GM21447 (cell line): Measurements from ENCODE around the gene MCOLN2.
"Not testable (repeated sequence)": the region's sequence is repeated elsewhere in the genome, so short reads cannot be mapped to it uniquely, and the experiment has no call there.

Experiments
- ATAC-seq: cut with Tn5 transposase; IDR thresholded peaks from one replicate; pipeline ENCODE4 v1.9.1; 2021; ENCODE audit not compliant: unreplicated experiment

The MCOLN2 gene

DNA sequence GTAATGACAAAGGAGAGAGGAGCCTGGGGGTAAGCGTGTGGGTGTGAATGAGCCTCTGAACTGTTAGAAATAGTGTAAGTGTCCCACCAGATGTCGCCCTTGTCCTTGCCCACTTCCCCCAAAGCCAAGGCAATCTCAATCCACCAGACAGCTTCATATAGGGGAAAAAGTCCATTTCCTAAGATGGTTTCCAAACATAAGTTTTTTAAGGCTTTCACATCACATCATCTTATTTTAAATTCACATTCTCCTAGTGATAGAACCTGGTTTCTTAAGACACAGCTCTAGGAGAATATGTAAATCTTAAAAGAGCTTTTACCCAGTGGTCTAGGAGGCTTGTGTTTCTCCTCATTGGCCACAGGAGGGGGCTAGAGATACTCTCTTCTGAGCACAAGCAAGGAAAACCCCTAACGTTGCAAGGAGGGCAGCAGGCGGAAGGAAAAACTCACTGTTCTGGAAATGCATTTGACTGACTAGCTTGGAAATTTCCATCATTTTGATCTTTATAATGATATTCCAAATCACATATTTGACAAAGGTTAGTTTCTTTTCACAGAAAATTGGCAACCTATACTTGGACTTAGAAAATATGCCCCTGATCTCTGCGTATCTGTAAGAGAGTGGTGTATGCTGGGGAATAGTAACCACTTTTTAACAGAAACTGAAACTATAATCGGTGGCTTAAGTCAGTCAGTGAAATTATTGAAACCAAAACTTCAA is 52.0 kb downstream of the MCOLN2 start:
- peak; percentile 87 for ATAC-seq

DNA sequence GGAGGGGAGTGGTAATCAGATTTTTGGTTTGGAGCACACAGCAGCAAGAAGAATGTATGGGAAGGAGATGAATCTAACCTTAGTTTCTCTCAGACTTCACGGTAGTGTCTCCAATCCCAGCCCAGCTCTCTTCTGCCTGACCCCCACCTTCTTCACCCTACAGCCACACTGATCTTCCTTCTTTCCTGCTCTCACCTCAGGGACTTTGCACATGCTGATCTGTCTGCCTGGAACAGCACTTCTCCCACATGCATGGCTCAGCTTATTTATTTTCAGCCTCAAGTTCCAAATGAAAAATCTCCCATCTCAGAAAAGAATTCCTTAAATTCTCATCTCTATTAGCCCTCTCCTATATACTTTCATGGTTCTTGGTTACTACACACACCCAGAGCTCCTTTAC is 55.1 kb downstream of the MCOLN2 start:
- ATAC-seq: no peak

DNA sequence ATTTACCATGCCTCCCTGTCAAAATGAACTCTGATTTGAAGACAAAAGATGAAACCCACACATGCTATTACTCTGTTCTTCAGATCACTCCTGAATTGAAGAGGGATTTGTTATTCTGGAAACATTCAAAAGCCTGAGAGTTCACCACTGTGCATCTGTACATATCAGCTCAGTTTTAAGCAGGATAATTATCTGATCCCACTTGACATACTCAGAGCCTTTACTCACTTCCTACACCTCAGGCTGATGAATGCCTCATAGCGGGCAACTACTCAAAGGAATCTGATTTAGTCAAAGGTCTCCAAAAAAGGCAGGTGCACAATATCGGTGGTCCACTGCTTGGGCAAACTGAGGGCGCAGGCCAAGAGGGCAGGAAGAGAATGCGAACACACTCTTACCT is 56.4 kb downstream of the MCOLN2 start:
- ATAC-seq: no peak

DNA sequence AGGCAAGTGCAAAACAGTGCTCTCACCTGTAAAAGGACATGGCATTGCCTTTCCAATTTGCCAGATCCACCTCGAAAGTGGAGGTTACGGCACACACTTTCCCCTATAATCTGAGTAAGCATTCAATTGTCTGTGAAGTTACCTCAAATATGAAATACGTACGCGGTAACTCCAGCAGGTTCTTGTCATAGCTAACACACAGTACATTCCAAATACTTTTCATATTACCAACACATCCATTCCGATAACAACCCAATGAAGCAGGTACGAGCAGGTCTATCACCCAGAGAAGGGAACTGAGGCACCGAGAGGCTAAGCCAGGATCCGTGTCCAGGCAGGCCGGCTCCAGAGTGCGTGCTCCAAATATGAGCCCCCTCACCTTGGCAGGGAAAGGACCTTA is 57.2 kb downstream of the MCOLN2 start:
- ATAC-seq: no peak

DNA sequence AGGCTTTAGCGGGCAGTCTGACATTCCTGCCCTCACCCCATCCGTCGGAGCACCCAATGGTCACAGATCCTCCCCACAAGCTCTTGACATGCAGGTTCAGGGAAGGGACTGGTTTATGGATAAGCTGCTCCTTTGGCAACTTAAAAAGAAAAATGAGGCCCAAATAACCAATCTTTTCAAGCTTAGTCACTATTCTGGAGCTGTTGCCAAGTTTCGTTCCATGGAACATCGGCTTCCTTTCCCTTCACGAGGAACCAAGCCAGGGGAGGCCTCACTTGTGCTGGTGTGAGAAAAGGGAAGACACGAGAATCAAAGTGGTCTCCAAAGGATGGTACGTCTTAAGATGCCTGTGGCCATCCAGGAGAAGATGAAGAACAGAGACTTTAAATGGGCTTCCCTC is 57.8 kb downstream of the MCOLN2 start:
- no peak for ATAC-seq

DNA sequence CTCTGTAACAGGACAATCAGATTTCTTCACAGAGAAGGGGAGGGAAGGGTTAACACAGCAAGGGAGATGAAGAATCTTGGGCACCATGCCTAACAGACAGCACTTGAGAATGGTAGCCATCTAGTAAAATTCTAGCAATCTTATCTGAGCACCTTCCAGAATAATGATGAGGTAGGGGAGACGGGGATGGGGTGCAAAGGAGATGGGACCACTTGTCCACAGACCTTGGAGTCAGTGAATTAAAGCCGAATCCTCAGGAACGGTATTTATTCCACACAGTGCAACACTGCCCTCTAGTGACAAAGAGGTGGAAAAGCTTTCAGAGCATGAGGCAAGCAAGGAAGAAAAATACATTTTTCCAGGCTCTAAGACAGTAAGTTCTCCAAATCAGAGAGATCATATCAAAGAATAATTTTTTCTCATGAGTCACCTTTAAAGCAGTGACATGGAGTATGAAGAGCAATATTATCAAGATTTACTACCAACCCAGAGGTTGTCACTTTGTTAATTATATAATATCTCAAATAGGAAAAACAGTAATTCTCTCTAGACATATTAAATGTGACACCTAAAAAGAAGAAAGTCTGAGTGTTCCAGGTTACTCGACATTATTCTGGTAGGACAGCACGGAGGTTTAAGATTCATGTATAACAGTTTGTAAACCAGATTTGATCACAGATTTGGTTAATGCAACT is 60.6 kb downstream of the MCOLN2 start:
- ATAC-seq: peak; percentile 51

DNA sequence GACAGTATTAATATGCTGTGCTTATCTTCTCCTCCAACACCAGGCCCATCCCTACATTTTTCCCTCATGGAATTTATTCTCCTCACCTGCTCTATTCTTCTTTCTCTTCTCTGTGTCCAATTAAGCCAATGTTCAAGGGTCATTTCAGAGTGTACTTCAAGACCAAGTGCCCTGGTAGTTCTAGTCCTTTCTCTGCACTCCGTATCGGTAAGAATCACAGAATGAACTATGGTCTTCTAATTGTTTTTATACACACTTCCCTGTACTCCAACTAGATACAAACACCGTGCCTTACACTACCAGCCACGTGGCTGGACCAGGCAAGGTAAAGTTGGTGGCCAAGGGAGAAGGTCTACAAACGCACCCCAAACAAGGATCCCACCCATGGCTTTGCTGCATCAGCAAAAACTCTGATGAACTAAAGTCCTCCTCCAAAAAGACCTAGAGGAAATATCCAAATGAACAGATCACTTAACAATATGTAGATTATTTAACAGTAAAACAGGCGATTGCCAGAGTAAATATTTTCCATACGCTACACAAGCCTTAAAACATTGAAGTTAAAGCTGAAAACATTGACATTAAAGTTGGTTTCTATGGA is 63.8 kb downstream of the MCOLN2 start:
- no peak for ATAC-seq

DNA sequence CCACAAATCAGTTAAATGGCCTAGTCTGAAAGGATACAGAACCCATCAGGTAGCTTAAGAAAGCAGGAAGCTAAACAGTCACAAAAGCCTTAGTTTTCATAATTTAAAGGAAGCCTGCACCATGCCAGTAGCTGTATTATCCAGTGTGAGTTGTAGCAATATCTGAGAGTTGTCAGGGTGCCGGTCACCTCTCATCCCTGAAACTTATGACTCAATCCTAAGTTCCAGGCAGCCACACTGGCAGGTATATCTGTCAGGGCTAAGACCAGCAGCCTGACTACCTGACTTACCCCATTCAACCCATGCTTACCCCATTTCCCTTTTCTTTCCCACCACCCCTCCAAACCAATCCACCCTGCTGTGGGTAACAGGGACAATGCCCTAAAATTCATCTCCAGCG is 66.1 kb downstream of the MCOLN2 start:
- ATAC-seq: no peak

DNA sequence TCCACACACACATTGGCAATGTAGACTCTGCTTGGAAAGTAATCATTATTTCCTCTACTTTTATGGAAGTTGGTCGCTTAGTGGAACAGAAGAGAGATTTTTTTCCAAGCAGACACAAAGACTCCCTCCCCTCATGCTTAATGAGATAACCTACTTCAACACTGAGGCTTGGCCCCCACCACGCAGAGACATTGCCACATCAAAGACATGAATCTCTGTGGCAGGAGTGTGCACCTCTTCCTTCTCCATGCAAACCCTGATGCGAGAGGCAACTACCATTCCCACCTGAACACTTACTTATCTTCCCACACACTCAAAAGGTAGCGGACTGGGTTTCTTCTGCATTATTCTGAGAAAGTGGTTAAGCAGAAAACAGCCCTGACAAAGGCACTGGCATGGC is 66.6 kb downstream of the MCOLN2 start:
- no peak for ATAC-seq

DNA sequence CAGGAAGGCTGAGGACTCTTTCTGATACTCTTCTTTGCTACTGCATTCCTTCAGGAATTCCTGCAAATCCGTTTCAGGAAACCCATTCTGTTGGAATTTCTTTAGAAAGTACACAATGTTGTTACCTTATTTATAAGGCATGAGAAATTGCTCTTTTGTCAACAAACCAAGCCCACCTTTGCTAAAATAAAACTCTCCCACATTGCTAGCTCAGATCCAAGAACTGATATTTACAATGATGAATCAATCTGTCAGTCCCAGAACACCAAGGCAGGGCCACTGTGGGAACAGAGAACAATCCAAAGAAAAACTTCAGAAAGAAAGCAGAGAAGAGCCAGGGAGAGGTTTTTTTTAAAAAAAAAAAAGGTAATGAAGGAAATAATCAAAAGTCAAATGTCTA is 67.3 kb downstream of the MCOLN2 start:
- no peak for ATAC-seq

DNA sequence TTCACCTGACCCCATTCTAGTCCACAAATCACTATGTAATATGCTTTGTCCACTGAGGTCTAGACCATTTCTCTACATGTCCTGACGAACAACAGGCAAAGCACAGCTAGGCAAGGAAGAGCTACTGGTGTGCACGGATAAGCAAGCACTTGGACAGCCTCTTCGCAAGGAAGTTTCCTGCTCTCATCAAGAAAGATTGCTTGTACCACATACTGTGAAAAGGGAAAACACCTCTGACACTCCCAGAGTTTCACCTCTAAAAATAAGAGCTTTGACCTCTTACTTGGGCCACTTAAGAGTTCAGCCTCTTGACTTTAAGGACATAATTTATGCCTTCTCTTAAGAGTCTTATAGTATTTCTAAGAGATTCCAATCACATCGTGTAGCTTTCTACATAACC is 67.9 kb downstream of the MCOLN2 start:
- no peak for ATAC-seq

DNA sequence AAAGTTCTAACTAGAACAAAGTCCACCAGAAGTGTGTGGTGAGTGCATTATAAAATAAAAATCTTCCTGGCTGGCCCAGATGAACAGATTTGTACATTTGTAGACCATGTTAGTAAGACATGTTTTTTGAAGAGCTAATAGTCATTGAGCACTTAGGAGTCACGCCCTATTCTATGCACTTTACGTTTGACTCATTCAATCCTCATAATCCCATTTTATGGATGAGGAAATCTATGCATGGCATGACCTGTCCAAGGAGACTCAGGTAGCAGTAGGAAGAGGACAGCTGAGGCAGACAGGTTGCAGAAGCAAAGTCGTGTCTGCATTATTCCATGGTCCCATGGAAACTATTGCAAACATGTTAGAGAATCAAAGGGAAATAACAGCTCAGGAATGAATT is 73.6 kb downstream of the MCOLN2 start:
- no peak for ATAC-seq

DNA sequence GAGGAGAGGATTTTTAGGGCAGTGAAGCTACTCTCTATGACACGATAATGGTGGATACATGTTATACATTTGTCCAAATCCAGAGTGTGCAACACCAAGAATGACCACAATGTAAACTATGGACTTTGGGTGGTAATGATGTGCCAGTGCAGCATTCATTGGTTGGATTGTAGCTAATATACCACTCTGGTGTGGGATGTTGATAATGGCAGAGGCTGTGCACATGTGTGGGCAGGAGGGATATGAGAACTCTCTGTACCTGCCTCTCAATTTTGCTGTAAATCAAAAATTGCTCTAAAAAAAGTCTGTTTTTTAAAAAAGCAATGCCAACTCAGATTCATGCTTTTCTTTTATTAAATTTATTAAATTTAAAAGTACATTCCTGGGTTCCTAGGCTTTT is 76.8 kb downstream of the MCOLN2 start:
- ATAC-seq: no peak

DNA sequence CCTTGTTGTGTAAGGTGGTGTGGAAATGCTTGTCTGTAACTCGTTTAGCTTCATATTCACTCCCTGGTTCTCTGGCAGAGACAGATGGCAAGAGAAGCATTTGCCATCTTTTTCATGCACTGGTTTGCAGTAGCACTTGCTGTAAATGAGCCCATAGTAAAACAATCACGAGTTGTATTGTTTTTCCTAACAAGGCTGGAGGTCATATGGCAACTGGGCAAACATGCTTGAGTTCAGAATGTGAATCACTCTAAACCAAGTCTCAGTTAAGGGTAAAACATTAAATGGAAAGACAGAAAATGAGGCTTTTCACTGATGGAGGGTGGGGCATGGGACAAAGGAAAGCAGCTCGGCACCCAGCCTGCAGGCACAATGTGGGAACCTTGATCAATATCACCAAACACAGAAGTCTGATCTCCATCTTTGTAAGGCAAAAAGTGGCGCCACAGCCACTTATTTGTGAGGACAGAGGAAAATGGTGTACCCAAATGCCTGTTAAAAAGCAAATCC is 77.4 kb downstream of the MCOLN2 start:
- ATAC-seq: no peak

DNA sequence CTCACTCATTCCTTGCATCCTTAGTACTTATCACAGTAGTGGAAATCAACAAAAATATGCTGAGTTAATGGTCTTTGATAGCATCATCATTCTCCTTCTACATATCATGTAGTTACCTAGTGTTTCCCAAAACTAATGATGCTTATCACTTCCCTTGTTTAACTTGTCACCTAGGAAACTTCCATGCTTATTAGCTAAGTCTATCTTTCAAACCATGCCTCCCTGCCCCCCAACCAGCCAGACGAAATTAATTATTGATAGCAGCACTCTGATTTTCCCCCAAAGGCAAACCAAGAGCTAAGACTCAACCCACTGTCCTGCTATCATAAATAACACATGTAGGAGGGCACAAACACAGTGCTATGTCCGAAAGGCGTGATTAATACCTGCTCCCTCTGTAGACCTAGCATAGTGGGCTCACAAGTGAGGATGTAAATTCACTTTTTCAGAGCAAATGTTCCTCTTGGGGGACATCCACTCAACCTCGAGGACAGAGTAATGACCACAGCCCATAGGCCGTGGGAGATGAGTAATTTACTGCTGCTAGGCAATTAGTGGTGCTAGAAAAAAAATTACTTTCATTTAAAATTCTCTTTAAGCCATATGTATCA is 78.1 kb downstream of the MCOLN2 start:
- no peak for ATAC-seq

DNA sequence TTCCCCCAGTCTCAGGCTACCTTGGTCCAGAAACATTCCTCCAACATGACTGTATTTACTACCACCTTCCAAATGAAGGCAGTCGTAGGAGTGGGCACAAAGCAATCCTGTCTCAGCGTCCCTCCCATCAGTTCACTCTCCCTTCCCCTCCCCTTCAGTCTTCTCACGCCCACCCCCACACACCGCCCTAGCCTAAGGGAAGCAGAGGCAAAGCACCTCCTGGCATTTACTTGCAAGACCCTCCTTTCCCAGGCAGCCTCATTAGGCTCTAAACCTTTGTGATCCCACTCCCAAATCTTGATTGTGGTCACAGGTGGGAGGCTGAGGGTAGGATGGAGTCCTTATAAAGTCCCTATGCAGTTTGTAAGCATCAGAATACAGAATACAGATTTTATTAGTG is 80.0 kb downstream of the MCOLN2 start:
- ATAC-seq: no peak

DNA sequence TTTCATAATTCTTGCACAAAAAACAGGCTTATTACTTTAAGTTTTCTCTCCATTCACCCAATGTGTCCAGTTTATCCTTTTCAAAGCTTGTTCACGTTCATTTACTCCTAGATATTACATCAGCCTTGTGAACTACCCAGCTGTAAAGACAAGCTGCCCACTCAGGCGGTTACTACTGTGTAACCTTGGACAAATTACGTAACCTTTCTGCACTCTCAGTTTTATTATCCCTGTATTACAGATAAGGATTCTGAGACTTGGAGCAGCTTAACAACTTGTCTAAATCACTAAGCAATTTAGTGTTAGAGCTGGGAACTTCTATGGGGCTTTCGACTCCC is 83.4 kb downstream of the MCOLN2 start:
- ATAC-seq: no peak

DNA sequence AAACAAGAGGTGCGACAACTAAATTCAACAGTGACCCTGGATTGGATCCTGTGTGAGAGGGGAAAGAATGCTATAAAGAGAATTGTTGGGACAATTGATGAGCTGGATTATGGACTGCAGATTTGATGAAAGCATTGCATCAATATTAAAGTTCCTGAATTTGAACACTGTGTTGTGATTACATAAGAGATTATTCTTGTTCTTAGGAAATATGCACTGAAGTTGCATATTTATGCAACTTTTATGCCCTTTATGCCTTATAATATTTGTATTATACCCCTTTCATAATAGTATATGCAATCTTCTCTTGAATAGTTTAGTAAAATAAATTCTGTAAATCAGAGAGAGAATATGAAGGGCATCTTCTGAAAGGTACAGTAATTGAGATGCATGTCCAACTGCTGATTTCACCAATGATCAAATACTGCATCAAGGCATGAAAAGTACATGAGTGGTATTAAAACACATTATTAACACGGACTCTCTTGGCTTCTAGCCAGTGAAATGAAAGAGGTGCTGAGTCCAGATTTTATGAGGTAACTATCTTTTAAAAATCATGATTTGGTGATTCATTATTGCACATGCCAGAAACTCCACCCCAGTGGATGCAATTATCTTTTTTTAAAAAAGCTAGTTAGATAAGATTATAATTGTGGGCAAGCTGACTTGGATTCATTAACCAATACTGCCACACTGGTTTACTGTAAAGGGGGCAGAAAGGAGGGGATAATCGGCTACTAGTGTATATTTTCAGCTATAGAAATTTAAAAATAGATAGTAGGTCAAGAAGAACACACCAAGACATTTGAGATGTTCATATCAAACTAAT is 84.0 kb downstream of the MCOLN2 start:
- ATAC-seq: no peak

DNA sequence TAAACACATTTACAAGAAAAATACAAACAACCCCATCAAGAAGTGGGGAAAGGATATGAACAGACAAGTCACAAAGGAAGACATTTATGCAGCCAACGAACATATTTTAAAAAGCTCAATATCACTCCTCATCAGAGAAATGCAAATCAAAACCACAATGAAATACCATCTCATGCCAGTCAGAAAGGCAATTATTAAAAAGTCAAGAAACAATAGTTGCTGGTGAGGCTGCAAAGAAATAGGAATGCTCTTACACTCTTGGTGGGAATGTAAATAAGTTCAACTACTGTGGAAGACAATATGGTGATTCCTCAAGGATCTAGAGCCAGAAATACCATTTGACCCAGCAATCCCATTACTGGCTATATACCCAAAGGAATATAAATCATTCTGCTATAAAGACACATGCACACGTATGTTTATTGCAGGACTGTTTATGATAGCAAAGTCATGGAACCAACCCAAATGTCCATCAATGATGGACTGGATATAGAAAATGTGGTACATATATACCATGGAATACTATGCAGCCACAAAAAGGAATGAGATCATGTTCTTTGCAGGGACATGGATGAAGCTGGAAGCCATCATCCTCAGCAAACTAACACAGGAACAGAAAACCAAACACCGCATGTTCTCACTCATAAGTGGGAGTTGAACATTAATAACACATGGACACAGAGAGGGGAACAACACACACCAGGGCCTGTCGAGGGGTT is 88.0 kb downstream of the MCOLN2 start:
- ATAC-seq: not testable (repeated sequence)

DNA sequence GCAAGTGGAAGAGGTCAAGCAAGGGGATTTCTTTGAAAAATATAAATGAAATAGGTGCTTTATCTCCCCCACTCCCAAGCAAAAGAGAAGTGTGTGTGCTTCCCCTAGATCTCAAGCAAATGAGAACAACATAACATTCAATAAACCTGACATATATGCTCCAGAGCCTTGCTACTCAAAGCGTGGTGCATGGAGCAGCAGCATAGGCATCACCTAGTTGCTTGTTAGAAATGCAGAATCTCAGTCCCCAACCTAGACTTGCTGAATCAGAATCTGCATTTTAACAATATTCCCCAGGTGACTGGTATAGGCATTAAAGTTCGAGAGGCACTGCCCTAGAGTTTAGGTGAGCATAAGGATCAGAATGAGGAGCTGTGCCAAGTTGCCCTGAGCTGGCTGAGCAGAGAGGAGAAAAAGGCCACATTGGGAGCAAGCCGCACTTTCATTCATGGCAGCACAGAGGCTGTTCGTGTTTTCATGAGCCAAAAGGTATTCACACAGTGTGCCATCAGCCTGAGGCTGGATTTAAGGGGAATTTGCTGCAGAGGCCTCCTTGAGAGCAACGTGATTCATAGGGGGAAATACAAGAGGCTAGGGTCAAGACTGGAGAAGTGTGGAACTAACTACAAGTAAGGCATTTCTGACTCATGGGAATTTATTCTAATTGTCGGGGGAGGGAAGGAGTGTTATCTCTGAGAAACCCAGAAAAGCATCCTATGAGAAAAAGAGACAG is 89.7 kb downstream of the MCOLN2 start:
- ATAC-seq: no peak
